CD14-positive monocyte (primary cell): Measurements from ENCODE around the gene CLTCL1. TPM values are rescaled to one million over a fixed set of nuclear protein-coding genes. Genes with fewer than 3 reads are reported as not detected.

Source experiments
- DNase-seq, 3 donors: peaks; one replicate each; pipeline ENCODE4 v3.0.0-alpha.2; 2011 to 2022
- H2AFZ ChIP-seq: 2 replicates; pipeline ENCODE4 v1.6.0; 2012; ENCODE audit warnings: mild to moderate bottlenecking, low read depth, low read length, inconsistent platforms; ENCODE audit not compliant: insufficient read depth, poor library complexity, severe bottlenecking
- H3K27ac ChIP-seq, 2 donors: 1 replicate in 1 of 2; 2 replicates in 1 of 2; pipeline ENCODE4 v1.5.1; 2012 to 2013; ENCODE audit warnings: low read length in 2 of 2, control low read depth in 1 of 2, inconsistent platforms in 1 of 2, low read depth in 1 of 2, mild to moderate bottlenecking in 1 of 2
- H3K27me3 ChIP-seq, 2 donors: one replicate each; pipeline versions ENCODE4 v1.6.0 to v1.6.1; 2011 to 2013; ENCODE audit warnings: low read length in 2 of 2; ENCODE audit not compliant: control insufficient read depth in 2 of 2, insufficient read depth in 2 of 2
- H3K36me3 ChIP-seq, 2 donors: replicated peaks in 1 of 2; 1 replicate in 1 of 2; 2 replicates in 1 of 2; pipeline versions ENCODE4 v1.5.1 to v1.6.1; 2012 to 2013; ENCODE audit warnings: low read length in 2 of 2, control low read depth in 1 of 2, inconsistent platforms in 1 of 2, mild to moderate bottlenecking in 1 of 2; ENCODE audit not compliant: insufficient read depth in 2 of 2, control insufficient read depth in 1 of 2
- H3K4me1 ChIP-seq, 2 donors: 1 replicate in 1 of 2; 2 replicates in 1 of 2; pipeline versions ENCODE4 v1.5.1 to v1.6.1; 2012 to 2013; ENCODE audit warnings: low read length in 2 of 2, control low read depth in 1 of 2, inconsistent platforms in 1 of 2, mild to moderate bottlenecking in 1 of 2, moderate library complexity in 1 of 2; ENCODE audit not compliant: insufficient read depth in 2 of 2, control insufficient read depth in 1 of 2
- H3K4me2 ChIP-seq: replicated peaks from 2 replicates; pipeline ENCODE3; 2012; ENCODE audit warnings: low read length, moderate library complexity, mild to moderate bottlenecking; ENCODE audit not compliant: poor library complexity, severe bottlenecking; ENCODE audit errors: extremely low read depth
- H3K4me3 ChIP-seq, 3 experiments: fragments of 200-600 bp in 1 of 3; sonication (generic) in 1 of 3; replicated peaks in 1 of 3; 1 replicate in 2 of 3; 2 replicates in 1 of 3; pipeline ENCODE4 v1.5.1; 2011 to 2013; ENCODE audit warnings: low read length in 3 of 3, mild to moderate bottlenecking in 3 of 3, control low read depth in 2 of 3, low read depth in 2 of 3, inconsistent platforms in 1 of 3, moderate library complexity in 1 of 3
- H3K79me2 ChIP-seq: 2 replicates; pipeline ENCODE4 v1.6.0; 2012; ENCODE audit warnings: mild to moderate bottlenecking, control low read depth, inconsistent platforms, low read length, moderate library complexity; ENCODE audit not compliant: insufficient read depth
- H3K9ac ChIP-seq: 2 replicates; pipeline ENCODE4 v1.6.0; 2017; ENCODE audit warnings: low read length, mild to moderate bottlenecking; ENCODE audit not compliant: insufficient read depth, poor library complexity, severe bottlenecking
- H3K9me3 ChIP-seq, 2 donors: replicated peaks in 1 of 2; 1 replicate in 1 of 2; 2 replicates in 1 of 2; pipeline versions ENCODE4 v1.5.1 to v1.6.1; 2012 to 2013; ENCODE audit warnings: low read length in 2 of 2, control low read depth in 1 of 2; ENCODE audit not compliant: control insufficient read depth in 1 of 2, insufficient read depth in 1 of 2
- H4K20me1 ChIP-seq: 2 replicates; pipeline ENCODE4 v1.6.0; 2012; ENCODE audit warnings: mild to moderate bottlenecking, low read length, control low read depth, moderate library complexity; ENCODE audit not compliant: insufficient read depth
- H3K27ac Mint-ChIP-seq, 7 donors: one replicate each; pipeline ENCODE4 v1.8.0; 2020; ENCODE audit warnings: mild to moderate bottlenecking in 7 of 7, mixed read lengths in 7 of 7, moderate library complexity in 6 of 7, inconsistent platforms in 2 of 7
- H3K27me3 Mint-ChIP-seq, 3 donors: one replicate each; pipeline ENCODE4 v1.8.0; 2021 to 2022; ENCODE audit warnings: low read depth in 3 of 3, mild to moderate bottlenecking in 3 of 3, mixed read lengths in 3 of 3, moderate library complexity in 3 of 3, inconsistent platforms in 1 of 3
- H3K36me3 Mint-ChIP-seq, 2 donors: one replicate each; pipeline ENCODE4 v1.8.0; 2020; ENCODE audit warnings: mixed read lengths in 2 of 2, inconsistent platforms in 1 of 2, mild to moderate bottlenecking in 1 of 2
- H3K4me1 Mint-ChIP-seq: one replicate; pipeline ENCODE4 v1.8.0; 2020; ENCODE audit warnings: mild to moderate bottlenecking, mixed read lengths
- H3K4me3 Mint-ChIP-seq, 2 donors: one replicate each; pipeline ENCODE4 v1.8.0; 2020; ENCODE audit warnings: mild to moderate bottlenecking in 2 of 2, mixed read lengths in 2 of 2, moderate library complexity in 1 of 2
- H3K9me3 Mint-ChIP-seq, 7 donors: one replicate each; pipeline ENCODE4 v1.8.0; 2020 to 2022; ENCODE audit warnings: mixed read lengths in 7 of 7, mild to moderate bottlenecking in 6 of 7, moderate library complexity in 6 of 7, inconsistent platforms in 2 of 7
- WGBS: methylation state at CpG from one replicate; pipeline ENCODE4 v1.1.5; 2013; ENCODE audit warnings: missing lambda C conversion rate; ENCODE audit not compliant: insufficient coverage; 5-methylcytosine and 5-hydroxymethylcytosine counted together
- intact Hi-C, 2 donors: fragments of 100-400 bp; cut with micrococcal nuclease; formaldehyde crosslinking; loops; one replicate each; pipeline versions ENCODE4 v1.15.0 to v1.15.1; 2023
- polyA plus RNA-seq, 3 donors: library from polyadenylated mRNA; depleted of rRNA in 1 of 3; unstranded in 2 of 3; stranded (reverse) in 1 of 3; fragments of 300-500 nt in 2 of 3; fragments of >200 nt in 1 of 3; fragmentation: Illumina TruSeq in 2 of 3; gene quantifications; 1 replicate in 2 of 3; 2 replicates in 1 of 3; pipeline ENCODE4 v1.2.3, GENCODE V29; 2012 to 2021
- TF ChIP-seq, protein P1 (sequence below): fragments of 200-600 bp; IDR thresholded peaks from one replicate; pipeline ENCODE4 v1.8.0; 2022; ENCODE audit warnings: antibody characterized with exemption, mild to moderate bottlenecking

Gene CLTCL1
- polyA plus RNA-seq, 3 donors, result 5.1 to 17.0 (median 6.1) TPM

DNA sequence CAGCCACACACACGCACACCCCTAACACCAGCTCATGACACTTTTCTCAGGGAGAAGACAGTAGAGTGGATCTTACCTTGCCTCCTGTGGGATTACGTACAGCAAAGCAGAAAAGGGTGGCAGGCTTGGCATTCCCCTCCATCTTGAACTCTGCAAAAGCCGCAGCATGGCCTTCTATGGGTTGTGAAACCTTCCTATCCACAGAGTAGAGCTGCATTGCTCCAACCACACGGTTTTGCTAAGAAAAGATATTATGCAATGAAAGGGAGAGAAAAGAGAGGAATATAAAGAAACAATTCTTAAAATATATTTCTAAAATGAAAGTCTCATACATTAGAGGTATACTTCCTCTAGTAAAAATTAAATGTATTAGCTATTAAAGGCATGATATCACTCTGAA lies 48.8 kb downstream of the CLTCL1 start:
- TF ChIP-seq, protein P1, sequence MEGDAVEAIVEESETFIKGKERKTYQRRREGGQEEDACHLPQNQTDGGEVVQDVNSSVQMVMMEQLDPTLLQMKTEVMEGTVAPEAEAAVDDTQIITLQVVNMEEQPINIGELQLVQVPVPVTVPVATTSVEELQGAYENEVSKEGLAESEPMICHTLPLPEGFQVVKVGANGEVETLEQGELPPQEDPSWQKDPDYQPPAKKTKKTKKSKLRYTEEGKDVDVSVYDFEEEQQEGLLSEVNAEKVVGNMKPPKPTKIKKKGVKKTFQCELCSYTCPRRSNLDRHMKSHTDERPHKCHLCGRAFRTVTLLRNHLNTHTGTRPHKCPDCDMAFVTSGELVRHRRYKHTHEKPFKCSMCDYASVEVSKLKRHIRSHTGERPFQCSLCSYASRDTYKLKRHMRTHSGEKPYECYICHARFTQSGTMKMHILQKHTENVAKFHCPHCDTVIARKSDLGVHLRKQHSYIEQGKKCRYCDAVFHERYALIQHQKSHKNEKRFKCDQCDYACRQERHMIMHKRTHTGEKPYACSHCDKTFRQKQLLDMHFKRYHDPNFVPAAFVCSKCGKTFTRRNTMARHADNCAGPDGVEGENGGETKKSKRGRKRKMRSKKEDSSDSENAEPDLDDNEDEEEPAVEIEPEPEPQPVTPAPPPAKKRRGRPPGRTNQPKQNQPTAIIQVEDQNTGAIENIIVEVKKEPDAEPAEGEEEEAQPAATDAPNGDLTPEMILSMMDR, result no peak
- Mint-ChIP-seq H3K36me3 (peaks cover 11 to 19% of the 10 kb centered on the region in 2 donors), H3K4me3 (peak overlapping the region; percentile 84 to 92), H3K9me3 (no peaks in the 10 kb centered on the region), H3K27me3 (peaks cover 0 to 2% (median 0%) of the 10 kb centered on the region in 3 donors), H3K4me1 (peaks cover 39% of the 10 kb centered on the region), H3K27ac (peak overlapping the region; percentile 45 to 92 (median 89))
- Histone ChIP-seq H4K20me1 (no peaks in the 10 kb centered on the region), H3K9me3 (no peaks in the 10 kb centered on the region), H3K9ac (peak overlapping the region; percentile 62), H3K4me3 (peak overlapping the region; percentile 21 to 71 (median 22)), H2AFZ (peak overlapping the region; percentile 84), H3K27me3 (no peaks in the 10 kb centered on the region), H3K36me3 (peaks cover 13 to 16% of the 10 kb centered on the region in 2 donors), H3K4me1 (peaks cover 27 to 41% of the 10 kb centered on the region in 2 donors), H3K4me2 (peak overlapping the region; percentile 84), H3K27ac (peak overlapping the region; percentile 75 to 90), H3K79me2 (peaks cover 56% of the 10 kb centered on the region)
- intact Hi-C loops, result no loop called here
- DNase-seq, result peak; percentile 5 to 17 (median 8)
- 63% methylated on average over 1 of the region's 4 CpGs for whole genome bisulfite sequencing

DNA sequence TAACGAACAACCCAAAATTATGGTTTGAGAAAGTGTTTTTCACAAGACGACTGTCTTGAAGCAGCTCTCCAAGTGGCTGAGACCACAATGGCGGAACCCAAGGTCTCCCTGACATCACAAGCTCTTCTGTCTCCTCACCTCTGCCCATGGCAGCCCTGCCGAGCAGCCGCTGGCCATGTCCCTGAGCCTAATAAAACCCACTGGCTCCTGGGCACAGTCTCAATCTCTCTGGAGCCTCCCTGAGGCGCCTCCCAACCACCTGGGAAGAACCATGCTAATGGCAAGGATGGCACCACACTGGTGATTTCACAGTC lies 50.0 kb downstream of the CLTCL1 start:
- peak overlapping the region; percentile 84 for H3K4me2 ChIP-seq
- peak overlapping the region; percentile 89 to 96 (median 91) for H3K27ac Mint-ChIP-seq
- H3K36me3 Mint-ChIP-seq, result peaks cover 21 to 29% of the 10 kb centered on the region in 2 donors
- no peaks in the 10 kb centered on the region for H4K20me1 ChIP-seq
- H3K36me3 ChIP-seq, result peaks cover 25 to 26% of the 10 kb centered on the region in 2 donors
- H3K27me3 Mint-ChIP-seq, result peaks cover 0 to 2% (median 0%) of the 10 kb centered on the region in 3 donors
- peak overlapping the region; percentile 84 for H2AFZ ChIP-seq
- peaks cover 39% of the 10 kb centered on the region for H3K4me1 Mint-ChIP-seq
- no peaks in the 10 kb centered on the region for H3K9me3 ChIP-seq
- TF ChIP-seq, protein P1, result no peak
- H3K9me3 Mint-ChIP-seq, result no peaks in the 10 kb centered on the region
- 36% methylated on average over 3 of the region's 6 CpGs for WGBS
- peaks cover 27 to 41% of the 10 kb centered on the region in 2 donors for H3K4me1 ChIP-seq
- peak overlapping the region; percentile 62 for H3K9ac ChIP-seq
- peak overlapping the region; percentile 75 to 90 for H3K27ac ChIP-seq
- no peaks in the 10 kb centered on the region for H3K27me3 ChIP-seq
- peak overlapping the region; percentile 22 to 71 (median 26) for H3K4me3 ChIP-seq
- peak in 1 of 3 donors; percentile 4 for DNase-seq
- H3K79me2 ChIP-seq, result peaks cover 67% of the 10 kb centered on the region
- H3K4me3 Mint-ChIP-seq, result peak overlapping the region; percentile 84 to 92
- intact Hi-C loops, result no loop called here
